Inflammatory macrophage treated with lipopolysaccharide for 4 hours (primary cell): ENCODE results near the gene TRERF1.

Experiments
- DNase-seq: peaks from one replicate; pipeline ENCODE4 v3.0.0-alpha.2; 2020

Gene TRERF1

DNA sequence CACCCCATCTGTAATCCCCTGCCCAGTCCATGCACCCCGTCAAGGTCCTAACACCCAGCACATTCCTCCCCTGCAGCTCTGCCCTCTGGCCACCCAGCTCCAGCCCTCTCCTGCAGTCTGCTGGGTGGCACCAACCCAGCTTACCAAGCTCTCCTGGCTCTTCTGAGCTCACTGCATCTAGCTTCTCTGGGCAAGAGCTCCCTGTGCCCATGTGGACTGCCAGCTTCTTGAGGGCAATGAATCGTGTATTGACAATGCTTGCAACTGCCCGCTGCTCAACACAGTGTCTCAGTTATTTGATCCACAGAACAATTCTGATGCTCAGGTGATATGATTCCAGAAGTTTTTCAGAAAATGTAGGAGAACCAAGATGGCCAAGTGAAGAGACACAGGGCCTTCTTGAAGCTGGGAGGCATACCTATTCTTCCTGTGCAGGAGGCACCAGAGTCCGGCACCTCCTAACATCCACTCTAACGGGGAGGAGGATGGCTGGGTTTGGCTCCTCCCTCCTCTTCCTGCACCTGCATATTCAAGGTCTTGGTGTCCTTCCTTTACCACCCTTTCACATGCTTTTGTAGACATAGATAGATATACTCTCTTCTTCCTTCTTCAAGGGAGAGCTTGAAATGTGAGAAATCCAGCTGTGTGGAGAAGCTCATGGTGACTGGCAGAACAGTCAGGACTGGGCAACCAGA, 85.6 kb downstream of the TRERF1 start:
- no peak for DNase-seq

DNA sequence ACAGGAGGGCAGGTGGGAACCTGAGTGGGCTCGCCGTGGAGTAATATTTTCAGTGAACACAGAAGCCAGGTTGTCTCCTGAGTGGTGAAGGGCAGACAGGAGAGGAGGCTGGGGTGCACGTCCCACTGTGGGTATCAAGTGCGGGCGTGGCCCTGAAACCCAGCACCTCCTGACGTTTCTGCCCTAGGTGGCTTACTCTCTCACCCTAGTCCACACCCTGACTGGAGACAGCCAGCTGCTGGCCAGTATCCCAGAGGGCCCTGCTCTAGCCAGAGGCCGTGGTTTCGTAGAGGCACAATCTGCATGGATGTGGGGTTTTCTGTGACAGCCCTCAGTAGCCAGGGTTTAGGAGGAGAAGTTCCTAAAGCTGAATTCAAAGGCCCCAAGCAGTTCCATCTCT, 86.7 kb downstream of the TRERF1 start:
- no peak for DNase-seq

DNA sequence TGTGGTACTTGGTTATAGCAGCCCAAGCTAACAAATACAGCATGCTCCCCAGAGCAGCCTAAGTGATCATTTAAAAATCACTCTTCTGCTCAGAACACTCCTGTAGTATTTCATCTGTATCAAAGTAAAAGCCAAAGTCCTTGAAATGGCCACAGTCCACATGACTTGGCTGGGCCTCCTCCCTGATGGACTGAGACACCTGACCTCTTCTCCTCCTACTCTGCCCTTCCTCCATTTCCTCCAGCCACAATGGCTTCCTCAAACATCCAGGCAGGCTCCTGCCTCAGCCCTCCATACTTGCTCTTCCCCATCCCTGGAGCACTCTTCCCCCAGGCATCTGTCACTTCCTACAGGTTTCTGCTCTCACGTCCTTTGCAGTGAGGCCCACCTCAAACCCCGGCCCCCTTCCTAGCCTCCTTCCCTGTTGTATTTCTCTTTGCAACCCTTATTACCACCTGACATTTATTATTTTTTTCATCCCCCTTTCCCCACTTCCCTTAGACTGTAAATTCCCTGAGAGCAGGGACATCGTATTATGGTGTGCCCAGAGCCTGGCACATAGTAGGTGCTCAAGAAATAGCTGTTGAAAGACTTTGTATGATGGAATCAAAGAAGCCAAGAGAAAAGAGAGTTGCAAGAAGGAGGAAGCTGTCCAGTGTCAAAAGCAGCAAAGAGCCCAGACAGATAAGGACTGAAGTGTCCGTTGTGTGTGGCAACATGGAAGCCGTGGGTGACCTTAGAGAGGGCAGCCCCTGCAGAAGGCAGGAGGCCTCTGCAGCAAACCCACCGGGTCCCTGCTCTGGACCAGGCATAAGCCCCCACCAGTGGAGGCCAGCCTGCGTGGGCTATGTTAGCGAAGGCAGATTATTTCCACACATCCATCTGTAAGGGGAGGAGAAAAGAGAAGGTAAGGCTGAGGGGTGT, 87.5 kb downstream of the TRERF1 start:
- peak; percentile 57 for DNase-seq

DNA sequence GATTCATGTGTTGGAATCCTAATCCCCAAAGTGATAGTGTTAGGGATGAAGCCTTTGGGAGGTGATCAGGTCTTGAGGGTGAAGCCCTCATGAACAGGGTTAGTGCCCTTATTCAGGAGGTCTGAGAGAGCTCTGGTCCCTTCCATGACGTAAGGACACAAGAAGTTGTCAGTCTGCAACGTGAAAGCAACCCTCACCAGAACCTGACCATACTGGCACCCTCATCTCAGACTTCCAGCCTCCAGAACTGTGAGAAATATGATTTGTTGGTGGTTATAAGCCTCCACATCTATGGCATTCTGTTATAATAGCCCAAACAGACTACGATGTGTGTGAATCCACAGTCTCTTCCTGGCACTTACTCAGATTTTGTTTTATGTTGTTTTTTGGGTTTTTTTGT, 90.7 kb downstream of the TRERF1 start:
- DNase-seq, result no peak

GRCh38 chr6:42359021-42359420, 92.7 kb downstream of the TRERF1 start:
- no peak for DNase-seq

DNA sequence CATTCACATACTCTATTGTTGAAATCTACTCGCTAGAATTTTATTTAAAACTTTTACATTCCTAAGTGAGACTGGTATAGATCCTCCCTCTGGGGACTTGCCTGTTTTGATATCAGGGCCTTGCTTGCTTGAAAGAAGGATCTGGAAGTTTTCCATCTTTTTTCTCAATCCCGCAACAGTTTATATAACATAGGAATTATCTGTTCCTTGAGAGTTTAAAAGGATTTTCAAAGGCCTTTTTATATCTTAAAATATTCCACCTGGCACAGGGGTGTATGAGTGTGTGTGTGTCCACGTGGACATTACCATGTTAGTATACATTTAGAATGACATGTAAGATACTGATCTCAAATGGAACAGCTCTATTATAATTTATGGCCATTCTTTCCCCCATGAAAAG, 96.3 kb downstream of the TRERF1 start:
- DNase-seq, result no peak

- no peak for DNase-seq
These were observed 97.0 kb downstream of the TRERF1 start for GRCh38 chr6:42354702-42355101.

- DNase-seq, result no peak
These were observed 98.7 kb downstream of the TRERF1 start for GRCh38 chr6:42352856-42353564.

DNA sequence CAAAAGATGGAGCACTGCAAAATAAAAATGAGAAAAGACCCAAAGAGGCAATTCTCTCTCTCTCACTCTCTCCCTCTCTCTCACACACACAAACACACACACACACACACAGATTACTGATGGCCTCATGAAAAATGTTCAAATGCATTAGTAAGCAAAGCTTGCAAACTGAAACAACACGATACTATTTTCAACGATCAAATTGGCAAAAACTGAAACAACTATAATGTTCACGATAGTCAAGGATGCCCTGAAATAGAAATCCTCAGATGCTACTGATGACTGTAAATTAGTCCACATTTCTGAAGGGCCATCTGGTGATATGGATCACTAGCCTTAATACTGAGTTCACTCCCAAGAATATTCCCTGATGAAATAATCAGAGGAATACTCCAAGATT, 100.8 kb downstream of the TRERF1 start:
- DNase-seq, result no peak

DNA sequence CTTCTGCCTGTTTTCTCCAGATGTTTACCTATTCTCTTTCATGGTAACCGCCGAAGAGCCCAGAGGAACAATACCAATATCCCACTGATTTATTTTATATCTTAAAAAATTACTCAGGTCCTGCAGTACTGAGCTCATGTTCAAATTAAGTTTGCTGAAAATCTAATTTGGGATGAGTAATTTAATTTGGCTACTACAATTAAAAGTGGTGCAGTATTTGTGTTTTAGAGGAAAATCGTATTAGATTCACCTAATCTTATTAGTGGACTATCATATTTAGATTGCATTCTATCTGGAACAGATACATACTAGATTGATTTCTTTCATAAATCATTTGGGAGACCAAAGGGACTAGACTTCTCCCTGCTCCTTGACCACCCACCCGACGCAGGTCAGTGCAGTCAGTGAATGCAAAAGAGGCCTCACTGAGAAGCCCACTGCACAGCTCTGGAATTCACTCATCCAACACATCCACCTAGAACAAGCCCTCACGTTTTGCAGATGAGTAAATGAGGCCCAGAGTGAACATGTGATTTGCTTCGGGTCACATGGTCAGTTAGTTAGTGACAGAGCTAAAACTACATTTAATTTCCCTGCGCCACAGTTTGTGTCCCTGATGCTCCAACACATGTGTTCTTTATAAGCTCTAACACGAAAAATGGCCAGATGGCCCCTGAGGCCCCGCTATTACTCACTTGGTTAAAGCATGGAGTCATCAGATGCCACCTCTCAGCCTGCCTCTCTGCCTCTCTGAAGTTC, 101.8 kb downstream of the TRERF1 start:
- no peak for DNase-seq

DNA sequence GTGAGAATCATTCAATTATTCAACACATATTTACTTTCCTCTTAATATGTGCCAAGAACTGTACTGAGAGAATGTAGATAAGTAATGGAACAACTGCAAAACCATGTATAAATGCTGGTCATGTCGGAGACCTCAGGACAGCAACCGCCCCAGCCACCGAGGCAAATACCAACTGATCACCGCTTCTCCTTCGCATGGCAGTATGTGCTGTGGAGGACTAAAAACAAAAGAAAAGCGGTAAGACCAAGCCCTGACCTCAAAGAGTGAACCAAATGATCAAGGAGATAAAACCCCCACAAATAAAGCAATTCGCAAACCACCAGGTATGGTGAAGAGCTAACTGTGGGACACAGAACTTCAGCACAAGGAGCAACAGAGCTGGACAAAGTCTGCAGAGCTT, 104.3 kb downstream of the TRERF1 start:
- no peak for DNase-seq

DNA sequence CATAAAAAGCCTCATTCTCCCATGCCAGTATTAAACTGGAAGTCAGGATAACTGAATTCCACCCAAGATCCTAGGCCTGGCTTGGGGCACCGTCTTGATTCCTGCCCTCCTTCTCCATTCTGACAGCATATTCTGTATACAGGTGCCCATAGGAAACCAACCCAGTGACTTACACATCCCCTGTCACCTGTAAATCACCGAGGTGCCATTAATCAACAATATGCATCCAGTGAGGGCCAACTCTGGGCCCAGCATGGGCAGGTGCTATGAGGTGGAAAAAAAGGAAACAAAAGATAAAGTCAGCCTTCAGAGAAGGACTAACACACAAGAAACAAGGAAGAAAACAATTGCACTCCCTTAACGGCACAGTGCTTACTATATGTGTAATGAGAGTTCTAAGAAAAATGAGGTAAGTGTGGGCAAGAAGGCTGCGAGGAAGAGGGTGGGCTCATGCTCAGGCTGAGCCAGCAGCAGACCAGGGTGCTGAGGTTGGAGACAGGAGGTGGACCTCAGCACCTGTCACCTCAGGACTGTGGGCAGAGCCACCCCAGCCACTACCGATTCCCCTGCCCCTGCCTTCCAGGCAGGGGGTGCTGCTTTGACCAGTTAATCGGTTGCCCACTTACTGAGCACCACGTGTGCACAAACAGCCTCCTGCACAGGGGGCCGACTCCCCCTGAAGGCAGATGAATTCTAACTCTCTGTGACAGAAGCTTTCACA, 105.9 kb downstream of the TRERF1 start:
- DNase-seq, result no peak

- DNase-seq, result no peak
These were observed 107.0 kb downstream of the TRERF1 start for GRCh38 chr6:42344756-42345155.

DNA sequence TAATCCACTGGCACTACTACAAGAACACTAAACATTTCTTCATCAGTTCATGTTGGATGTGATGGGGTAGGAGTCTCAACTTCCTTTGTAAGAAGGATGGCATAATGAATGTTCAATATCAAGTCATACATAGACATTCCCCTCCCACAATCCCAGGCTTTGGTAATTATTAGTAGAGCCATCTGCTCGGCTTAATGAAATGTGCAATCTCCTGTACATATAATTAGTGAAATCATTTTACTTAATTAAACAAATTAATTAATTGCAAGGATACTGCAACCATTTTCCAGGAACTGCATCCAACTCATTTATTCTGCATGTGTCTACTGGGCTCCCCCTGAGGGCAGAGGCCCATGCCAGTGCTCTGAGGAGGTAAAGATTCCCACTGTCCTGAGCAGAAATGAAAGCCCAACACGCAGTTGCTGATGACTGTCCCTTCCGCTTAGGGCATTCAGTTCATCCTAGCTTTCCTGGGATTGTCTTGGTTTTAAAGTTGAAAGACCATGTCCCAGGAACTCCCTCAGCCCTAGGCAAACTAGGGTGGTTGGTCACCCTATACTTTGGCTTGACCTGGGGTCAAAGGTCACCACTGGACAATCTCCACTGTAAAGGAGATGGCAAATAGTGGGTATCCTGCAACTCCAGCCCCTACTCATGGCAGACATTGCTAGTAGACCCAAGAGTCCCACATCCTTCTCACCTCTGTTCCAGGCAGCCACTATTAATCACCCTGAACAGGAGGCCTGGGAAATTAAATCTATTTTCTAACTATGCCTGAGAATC, 109.8 kb downstream of the TRERF1 start:
- no peak for DNase-seq

GRCh38 chr6:42341221-42341620, 110.5 kb downstream of the TRERF1 start:
- no peak for DNase-seq

GRCh38 chr6:42340511-42340910, 111.2 kb downstream of the TRERF1 start:
- no peak for DNase-seq

DNA sequence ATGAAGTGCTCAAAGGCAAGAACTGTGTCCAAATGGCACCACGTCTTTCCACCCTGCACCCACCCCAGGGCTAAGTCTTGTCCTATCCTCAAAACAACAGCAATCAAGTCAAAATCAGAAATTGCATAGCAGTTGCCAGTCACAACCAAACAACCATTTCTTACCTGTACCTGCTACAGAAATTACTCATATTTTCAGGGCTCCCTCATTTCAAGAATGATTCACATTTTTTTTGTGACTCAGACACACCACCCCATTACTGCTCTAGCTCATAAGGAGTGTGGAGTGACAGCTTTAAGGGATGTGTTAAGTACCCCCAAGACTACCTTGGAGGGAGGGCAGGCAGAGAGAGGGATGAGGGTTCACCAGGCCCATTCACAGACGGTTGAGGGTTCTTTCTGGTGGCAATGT, 111.7 kb downstream of the TRERF1 start:
- DNase-seq, result no peak

DNA sequence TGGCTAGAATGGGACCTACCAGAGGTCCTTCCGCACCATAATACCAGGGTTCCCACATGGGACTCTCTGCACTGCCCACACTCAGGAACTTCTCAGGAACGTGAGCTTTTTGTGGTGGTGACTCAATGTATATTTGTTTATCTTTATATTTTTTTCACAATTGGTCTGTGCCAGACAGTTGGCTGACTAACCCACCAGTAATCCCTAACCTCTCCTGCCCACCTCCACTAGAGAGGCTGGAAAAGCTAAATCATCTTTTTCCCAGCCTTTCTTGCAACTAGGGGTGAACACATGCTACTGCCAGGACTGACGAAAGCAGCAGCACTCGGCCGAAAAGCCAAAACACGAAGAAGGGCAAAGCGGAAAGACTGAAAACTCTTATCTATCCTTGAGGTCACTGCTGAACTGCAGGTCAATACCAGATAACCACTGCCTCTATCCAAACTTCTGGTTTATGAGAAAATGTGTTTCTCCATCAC, 112.9 kb downstream of the TRERF1 start:
- DNase-seq, result peak; percentile 14

- no peak for DNase-seq
These were observed 113.6 kb downstream of the TRERF1 start for GRCh38 chr6:42337985-42338743.

- no peak for DNase-seq
These were observed 115.3 kb downstream of the TRERF1 start for GRCh38 chr6:42336431-42336830.
